A549 (cell line): Measurements from ENCODE around the gene MARK3. TPM values are rescaled to one million over a fixed set of nuclear protein-coding genes. Genes with fewer than 3 reads are reported as not detected.

Experiments
- ATAC-seq, 2 experiments: fragments of 200-7000 bp in 1 of 2; fragments of >200 bp in 1 of 2; cut with Nextera tagmentation in 1 of 2; cut with Tn5 transposase in 1 of 2; 3 replicates each; pipeline versions ENCODE4 v1.8.0 to v1.9.1; 2018 to 2020; ENCODE audit warnings: mild to moderate bottlenecking in 1 of 2, moderate library complexity in 1 of 2
- CTCF ChIA-PET: fragments of 300-600 bp; sonication (Branson Sonifier 250); formaldehyde crosslinking; extraction: SDS; loops from one replicate; lab custom pipeline; 2021; ENCODE audit warnings: antibody characterized with exemption, inconsistent platforms; lab: Yijun Ruan, JAX
- POLR2A ChIA-PET: fragments of 350-600 bp; formaldehyde crosslinking; extraction: SDS; loops from one replicate; lab custom pipeline; 2021; ENCODE audit warnings: antibody characterized with exemption, inconsistent platforms; lab: Yijun Ruan, JAX
- DNase-seq, 2 experiments: peaks; one replicate each; pipeline versions ENCODE4 v3.0.0 to v3.0.0-alpha.2; 2011 to 2016; ENCODE audit warnings: low read depth in 1 of 2, low spot score in 1 of 2
- FAIRE-seq: peaks from 2 replicates; lab custom pipeline; 2011; peaks lifted over from hg19 to GRCh38; lab: Jason Lieb, UNC
- H3K27ac ChIP-seq, 2 experiments: fragments of >200 bp; sonication (Bioruptor Twin); formaldehyde crosslinking; 3 replicates each; pipeline ENCODE4 v1.5.1; 2016 to 2017
- H3K4me1 ChIP-seq: fragments of >200 bp; sonication (Bioruptor Twin); formaldehyde crosslinking; 3 replicates; pipeline ENCODE4 v1.6.1; 2016
- H3K4me2 ChIP-seq: fragments of >200 bp; sonication (Bioruptor Twin); formaldehyde crosslinking; 3 replicates; pipeline ENCODE4 v1.6.1; 2016
- H3K4me3 ChIP-seq: fragments of >200 bp; sonication (Bioruptor Twin); formaldehyde crosslinking; 3 replicates; pipeline ENCODE4 v1.5.1; 2016
- H3K9me3 ChIP-seq: fragments of >200 bp; sonication (Bioruptor Twin); formaldehyde crosslinking; 3 replicates; pipeline ENCODE4 v1.6.1; 2016
- CBX8 ChIP-seq: fragments of 200-600 bp; sonication (generic); IDR thresholded peaks from 2 replicates; pipeline ENCODE4 v1.6.1; 2016
- CTCF ChIP-seq: fragments of >200 bp; sonication (Bioruptor Twin); formaldehyde crosslinking; IDR thresholded peaks from 3 replicates; pipeline ENCODE4 v1.5.1; 2016
- ESRRA ChIP-seq: fragments of 150-350 bp; IDR thresholded peaks from 2 replicates; pipeline ENCODE4 v1.6.1; 2014; ENCODE audit warnings: mild to moderate bottlenecking, low read length, borderline replicate concordance
- FOSL2 ChIP-seq, 2 experiments: fragments of 450-650 bp in 1 of 2; fragments of >200 bp in 1 of 2; sonication (Bioruptor Twin) in 1 of 2; formaldehyde crosslinking; IDR thresholded peaks; 2 replicates each; pipeline versions ENCODE4 v1.5.0 to v1.6.1; 2016 to 2020; ENCODE audit warnings: mild to moderate bottlenecking in 1 of 2, moderate library complexity in 1 of 2
- GATA3 ChIP-seq: IDR thresholded peaks from 2 replicates; pipeline ENCODE4 v1.6.1; 2012; ENCODE audit warnings: borderline replicate concordance
- KDM1A ChIP-seq: fragments of 200-600 bp; sonication (generic); IDR thresholded peaks from 2 replicates; pipeline ENCODE4 v1.6.1; 2016; ENCODE audit warnings: low read depth, mild to moderate bottlenecking
- KDM5A ChIP-seq: fragments of 200-600 bp; sonication (generic); IDR thresholded peaks from 2 replicates; pipeline ENCODE4 v1.6.1; 2016; ENCODE audit warnings: antibody characterized with exemption, mild to moderate bottlenecking
- NFE2L2 ChIP-seq: fragments of 150-350 bp; conservative IDR thresholded peaks from 2 replicates; pipeline ENCODE4 v1.6.1; 2014; ENCODE audit warnings: low read length
- NR3C1 ChIP-seq: fragments of >200 bp; sonication (Bioruptor Twin); formaldehyde crosslinking; IDR thresholded peaks from 3 replicates; pipeline ENCODE4 v1.6.1; 2017
- POLR2AphosphoS2 ChIP-seq: conservative IDR thresholded peaks from 2 replicates; pipeline ENCODE4 v1.6.1; 2012; ENCODE audit warnings: low read length, improper control_type of control experiment, inconsistent platforms
- RAD21 ChIP-seq, 2 experiments: fragments of >200 bp in 1 of 2; sonication (Bioruptor Twin) in 1 of 2; formaldehyde crosslinking in 1 of 2; IDR thresholded peaks in 1 of 2; conservative IDR thresholded peaks in 1 of 2; 2 replicates in 1 of 2; 3 replicates in 1 of 2; pipeline ENCODE4 v1.6.1; 2012 to 2018; ENCODE audit warnings: inconsistent platforms in 1 of 2
- ZC3H11A ChIP-seq: fragments of 450-650 bp; IDR thresholded peaks from 2 replicates; pipeline ENCODE4 v1.6.1; 2014; ENCODE audit warnings: antibody characterized with exemption, mild to moderate bottlenecking
- WGBS: methylation state at CpG from one replicate; pipeline ENCODE4 v1.1.6; 2017; ENCODE audit errors: missing lambda C conversion rate; 5-methylcytosine and 5-hydroxymethylcytosine counted together
- polyA plus RNA-seq, 4 experiments: library from polyadenylated mRNA; depleted of rRNA in 3 of 4; stranded (reverse); fragments of >200 nt; fragmentation: RNase III in 1 of 4; extraction: RNeasy Plus Mini Kit Qiagen cat#74134 plus additional on column Dnase treatment in 1 of 4; gene quantifications; 2 replicates in 3 of 4; 3 replicates in 1 of 4; pipeline ENCODE4 v1.2.3, GENCODE V29; 2011 to 2017
- TF ChIP-seq, protein P1 (sequence below): fragments of 150-350 bp; IDR thresholded peaks from 2 replicates; pipeline ENCODE4 v1.6.1; 2014; ENCODE audit warnings: low read depth, mild to moderate bottlenecking, low read length
- TF ChIP-seq, protein P2 (sequence below): fragments of 250-450 bp; sonication (Bioruptor Pico); IDR thresholded peaks from 2 replicates; pipeline ENCODE4 v1.5.0; 2021; ENCODE audit warnings: mild to moderate bottlenecking, moderate library complexity, borderline replicate concordance
- TF ChIP-seq, protein P3 (sequence below): fragments of 250-450 bp; sonication (Bioruptor Pico); IDR thresholded peaks from 2 replicates; pipeline ENCODE4 v1.5.0; 2020; ENCODE audit warnings: low read depth, mild to moderate bottlenecking, moderate library complexity

MARK3 gene
- polyA plus RNA-seq, 2 of the 4 experiments (the other 2 are of a cell fraction), result 59.7 to 97.6 TPM

GRCh38 chr14:103430358-103430757 lies 45.1 kb downstream of the MARK3 start (continued):
- TF ChIP-seq, protein P1, sequence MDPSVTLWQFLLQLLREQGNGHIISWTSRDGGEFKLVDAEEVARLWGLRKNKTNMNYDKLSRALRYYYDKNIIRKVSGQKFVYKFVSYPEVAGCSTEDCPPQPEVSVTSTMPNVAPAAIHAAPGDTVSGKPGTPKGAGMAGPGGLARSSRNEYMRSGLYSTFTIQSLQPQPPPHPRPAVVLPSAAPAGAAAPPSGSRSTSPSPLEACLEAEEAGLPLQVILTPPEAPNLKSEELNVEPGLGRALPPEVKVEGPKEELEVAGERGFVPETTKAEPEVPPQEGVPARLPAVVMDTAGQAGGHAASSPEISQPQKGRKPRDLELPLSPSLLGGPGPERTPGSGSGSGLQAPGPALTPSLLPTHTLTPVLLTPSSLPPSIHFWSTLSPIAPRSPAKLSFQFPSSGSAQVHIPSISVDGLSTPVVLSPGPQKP, result no peak
- TF ChIP-seq, protein P2, sequence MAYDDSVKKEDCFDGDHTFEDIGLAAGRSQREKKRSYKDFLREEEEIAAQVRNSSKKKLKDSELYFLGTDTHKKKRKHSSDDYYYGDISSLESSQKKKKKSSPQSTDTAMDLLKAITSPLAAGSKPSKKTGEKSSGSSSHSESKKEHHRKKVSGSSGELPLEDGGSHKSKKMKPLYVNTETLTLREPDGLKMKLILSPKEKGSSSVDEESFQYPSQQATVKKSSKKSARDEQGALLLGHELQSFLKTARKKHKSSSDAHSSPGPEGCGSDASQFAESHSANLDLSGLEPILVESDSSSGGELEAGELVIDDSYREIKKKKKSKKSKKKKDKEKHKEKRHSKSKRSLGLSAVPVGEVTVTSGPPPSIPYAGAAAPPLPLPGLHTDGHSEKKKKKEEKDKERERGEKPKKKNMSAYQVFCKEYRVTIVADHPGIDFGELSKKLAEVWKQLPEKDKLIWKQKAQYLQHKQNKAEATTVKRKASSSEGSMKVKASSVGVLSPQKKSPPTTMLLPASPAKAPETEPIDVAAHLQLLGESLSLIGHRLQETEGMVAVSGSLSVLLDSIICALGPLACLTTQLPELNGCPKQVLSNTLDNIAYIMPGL (CRISPR knock-in tag), result no peak
- TF ChIP-seq ZC3H11A (no peak), NFE2L2 (no peak)

- Histone ChIP-seq H3K4me3 (no peak overlapping the region), H3K4me2 (no peak overlapping the region), H3K9me3 (no peaks in the 10 kb centered on the region), H3K27ac (no peak overlapping the region)
- no peak for FAIRE-seq
- POLR2A ChIA-PET, result no interaction called here
- 89% methylated on average over 4 of the region's 4 CpGs for WGBS
- no peak for ATAC-seq
- DNase-seq, result no peak
- TF ChIP-seq CTCF, result no peak
- no peak for TF ChIP-seq POLR2AphosphoS2
- TF ChIP-seq, protein P2 (CRISPR knock-in tag), result no peak
- no peak for TF ChIP-seq NR3C1
- no peak for TF ChIP-seq KDM1A
- no peak for TF ChIP-seq CBX8
- no peak for TF ChIP-seq ESRRA
- TF ChIP-seq GATA3, result no peak
- TF ChIP-seq, protein P3, sequence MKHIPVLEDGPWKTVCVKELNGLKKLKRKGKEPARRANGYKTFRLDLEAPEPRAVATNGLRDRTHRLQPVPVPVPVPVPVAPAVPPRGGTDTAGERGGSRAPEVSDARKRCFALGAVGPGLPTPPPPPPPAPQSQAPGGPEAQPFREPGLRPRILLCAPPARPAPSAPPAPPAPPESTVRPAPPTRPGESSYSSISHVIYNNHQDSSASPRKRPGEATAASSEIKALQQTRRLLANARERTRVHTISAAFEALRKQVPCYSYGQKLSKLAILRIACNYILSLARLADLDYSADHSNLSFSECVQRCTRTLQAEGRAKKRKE, result no peak
- TF ChIP-seq, all 56 proteins: peak for 0
- peaks cover 9% of the 10 kb centered on the region for H3K4me1 ChIP-seq
- CTCF ChIA-PET, result no interaction called here
These were observed 47.4 kb downstream of the MARK3 start for GRCh38 chr14:103432627-103433026.

GRCh38 chr14:103433916-103434563 lies 48.8 kb downstream of the MARK3 start:
- FAIRE-seq (no peak), ATAC-seq (no peak)
- CTCF ChIA-PET, result interaction anchor here (1.0 to 2.3 kb wide), 5 partner anchors 10 to 85 kb away, joined by 3 to 7 read pairs (median 3); no protein-coding TSS in a partner anchor
- no peak for TF ChIP-seq FOSL2 (IDR thresholded peaks at IDR 0.05)
- TF ChIP-seq FOSL2 (CRISPR knock-in tag; IDR thresholded peaks at IDR 0.05), result no peak
- no peak for TF ChIP-seq RAD21 (conservative IDR thresholded peaks at IDR 0.05 in 1 of 2, IDR thresholded peaks at IDR 0.05 in 1 of 2)
- no peak for TF ChIP-seq KDM5A
- TF ChIP-seq, all 56 proteins: peak for 0
- WGBS, result 85% methylated on average over 10 of the region's 10 CpGs
- H3K4me1 ChIP-seq, result no peaks in the 10 kb centered on the region; the same call in 2 of the 3 replicates
- no peak overlapping the region for H3K4me2 ChIP-seq
- no peak for DNase-seq
- POLR2A ChIA-PET, result no interaction called here
- no peaks in the 10 kb centered on the region for H3K9me3 ChIP-seq
- H3K4me3 ChIP-seq, result no peak overlapping the region
- no peak overlapping the region for H3K27ac ChIP-seq
